ENCODE measurements around the gene FLT4. TPM values are rescaled to one million over a fixed set of nuclear protein-coding genes. Genes with fewer than 3 reads are reported as not detected.

FLT4 gene
- total RNA-seq, 1 donor from 2014 or later = 1.9 TPM

- ATAC-seq = peak; percentile 50
These were observed 43.7 kb downstream of the FLT4 start for GRCh38 chr5:180605554-180606214.

GRCh38 chr5:180604271-180604670, 45.1 kb downstream of the FLT4 start:
- no peak for ATAC-seq

GRCh38 chr5:180603076-180603594, 46.3 kb downstream of the FLT4 start:
- ATAC-seq = no peak

- ATAC-seq = no peak
These were observed 46.8 kb downstream of the FLT4 start for GRCh38 chr5:180602481-180603075.

GRCh38 chr5:180601591-180602480, 47.6 kb downstream of the FLT4 start:
- no peak for ATAC-seq

- ATAC-seq = no peak
These were observed 48.8 kb downstream of the FLT4 start for GRCh38 chr5:180600554-180601041.

GRCh38 chr5:180599981-180600553, 49.3 kb downstream of the FLT4 start:
- ATAC-seq = no peak

- no peak for ATAC-seq
These were observed 49.8 kb downstream of the FLT4 start for GRCh38 chr5:180599590-180599914.

GRCh38 chr5:180598797-180599589, 50.4 kb downstream of the FLT4 start:
- no peak for ATAC-seq

GRCh38 chr5:180598316-180598701, 51.1 kb downstream of the FLT4 start:
- no peak for ATAC-seq

- no peak for ATAC-seq
These were observed 52.6 kb downstream of the FLT4 start for GRCh38 chr5:180596668-180597231.

- ATAC-seq = no peak
These were observed 53.2 kb downstream of the FLT4 start for GRCh38 chr5:180596115-180596667.

- ATAC-seq = no peak
These were observed 53.9 kb downstream of the FLT4 start for GRCh38 chr5:180595381-180596114.

GRCh38 chr5:180595046-180595379, 54.4 kb downstream of the FLT4 start:
- ATAC-seq = no peak

- ATAC-seq = no peak
These were observed 54.9 kb downstream of the FLT4 start for GRCh38 chr5:180594311-180595045.

GRCh38 chr5:180593446-180594206, 55.8 kb downstream of the FLT4 start:
- no peak for ATAC-seq

GRCh38 chr5:180592176-180592575, 57.2 kb downstream of the FLT4 start:
- ATAC-seq = no peak

GRCh38 chr5:180591311-180591887, 58.0 kb downstream of the FLT4 start, which contains the start of gene SCGB3A1:
SCGB3A1 (minus strand) TSS chr5:180591499; CDS start chr5:180591462, 37 bp downstream.
- ATAC-seq = no peak

All from esophagus mucosa (tissue), 1 donor.